ENCODE measurements around the gene VASN. TPM values are rescaled to one million over a fixed set of nuclear protein-coding genes. Genes with fewer than 3 reads are reported as not detected.

VASN gene
- total RNA-seq, 4 donors from 2014 or later: 7.1 to 31.3 (median 21.7) TPM

GRCh38 chr16:4344983-4345835 is 26.4 kb upstream of the VASN start:
- TF ChIP-seq POLR2AphosphoS5 (IDR thresholded peaks at IDR 0.05) (no peak), EP300 (IDR thresholded peaks at IDR 0.05) (no peak), POLR2A (IDR thresholded peaks at IDR 0.05; ENCODE audit: low read depth) (no peak), CTCF (IDR thresholded peaks at IDR 0.05) (no peak)
- Histone ChIP-seq H3K9me3 (no peaks in the 10 kb centered on the region), H3K4me1 (peaks cover 24 to 82% (median 48%) of the 10 kb centered on the region in 4 donors), H3K36me3 (peaks cover 0 to 25% (median 19%) of the 10 kb centered on the region in 4 donors), H3K4me3 (no peak overlapping the region), H3K27me3 (no peaks in the 10 kb centered on the region), H3K27ac (replicated peaks in 1 of 4) (peak overlapping the region in 3 of 4 donors; percentile 2 to 55 (median 53))
- WGBS: 75% methylated on average over 25 of the region's 26 CpGs
- no peak for DNase-seq (ENCODE audit: extremely low spot score)
- intact Hi-C loops (cut with DNase I): no loop called here

DNA sequence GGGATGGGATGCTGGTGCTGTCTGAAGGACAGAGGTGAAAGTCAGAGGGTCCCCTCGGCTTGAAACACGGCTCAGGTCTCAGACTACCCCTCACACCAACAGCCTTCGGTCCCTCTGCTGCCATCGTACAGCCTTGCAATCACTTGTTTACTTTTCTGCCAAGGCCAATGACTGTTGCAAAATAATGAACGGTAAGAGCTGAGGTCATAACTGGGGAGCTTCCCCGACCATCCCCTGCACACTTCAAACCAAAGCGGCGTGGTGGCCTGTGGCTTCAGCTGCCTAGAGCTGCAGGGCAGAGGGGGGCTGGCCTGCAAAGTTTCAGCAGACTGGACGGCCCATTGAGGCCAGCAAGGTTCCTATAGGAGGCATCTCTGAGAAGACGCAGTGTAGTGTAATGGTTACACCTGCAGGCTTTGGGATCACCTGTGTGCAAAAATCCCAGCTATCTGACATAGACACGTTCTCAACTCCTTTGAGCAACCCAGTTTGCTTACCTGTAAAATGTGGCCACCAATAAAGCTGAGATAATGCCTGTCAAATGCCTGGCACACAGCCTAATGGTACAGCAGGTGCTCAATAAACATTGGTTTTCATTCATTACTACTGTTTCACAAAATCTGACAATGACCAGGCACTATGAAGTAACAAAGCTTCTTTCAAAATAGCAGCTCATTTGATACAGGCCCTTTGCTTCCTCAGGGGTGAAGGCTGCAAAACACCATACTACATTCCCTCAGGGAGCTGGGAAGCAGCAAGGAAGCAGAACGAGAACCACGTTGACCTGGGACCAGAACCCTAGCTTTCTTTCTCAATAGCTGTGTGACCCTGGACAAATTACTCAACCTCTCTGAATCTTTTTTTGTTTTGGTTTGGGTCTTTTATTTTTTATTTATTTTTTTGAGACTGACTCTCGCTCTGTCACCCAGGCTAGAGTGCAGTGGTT is 25.5 kb upstream of the VASN start:
- Histone ChIP-seq H3K36me3 (peaks cover 0 to 16% (median 11%) of the 10 kb centered on the region in 4 donors), H3K27me3 (no peaks in the 10 kb centered on the region), H3K27ac (replicated peaks in 1 of 4) (peak overlapping the region in 2 of 4 donors; percentile 53 to 55), H3K4me1 (peaks cover 27 to 78% (median 47%) of the 10 kb centered on the region in 4 donors), H3K9me3 (no peaks in the 10 kb centered on the region), H3K4me3 (no peak overlapping the region)
- WGBS: 71% methylated on average over 10 of the region's 14 CpGs
- DNase-seq (ENCODE audit: extremely low spot score): no peak
- intact Hi-C loops (cut with DNase I): no loop called here
- no peak for TF ChIP-seq POLR2A (IDR thresholded peaks at IDR 0.05; ENCODE audit: low read depth)

DNA sequence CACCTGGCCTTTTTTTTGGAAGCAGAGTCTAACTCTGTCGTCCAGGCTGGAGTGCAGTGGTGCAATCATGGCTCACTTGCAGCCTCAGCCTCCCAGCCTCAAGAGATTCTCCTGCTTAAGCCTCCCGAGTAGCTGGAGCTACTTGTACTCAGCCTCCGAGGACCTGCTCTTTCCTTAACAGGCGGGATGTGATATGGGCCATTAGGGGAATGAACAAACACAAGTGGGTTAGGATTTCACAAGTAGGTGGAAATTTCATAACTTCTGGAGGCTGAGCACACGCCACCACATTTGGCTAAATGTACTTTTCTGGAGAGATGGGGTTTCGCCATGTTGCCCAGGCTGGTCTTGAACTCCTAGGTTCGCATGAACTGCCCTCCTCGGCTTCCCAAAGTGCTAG is 24.6 kb upstream of the VASN start:
- no peaks in the 10 kb centered on the region for H3K27me3 ChIP-seq
- WGBS: 71% methylated on average over 8 of the region's 8 CpGs
- intact Hi-C loops (cut with DNase I): no loop called here
- H3K36me3 ChIP-seq: peaks cover 0 to 13% (median 8%) of the 10 kb centered on the region in 4 donors
- peaks cover 35 to 77% (median 50%) of the 10 kb centered on the region in 4 donors for H3K4me1 ChIP-seq
- H3K27ac ChIP-seq (replicated peaks in 1 of 4): peak overlapping the region in 2 of 4 donors; percentile 2 to 27
- H3K9me3 ChIP-seq: no peaks in the 10 kb centered on the region
- TF ChIP-seq CTCF (IDR thresholded peaks at IDR 0.05) (no peak), POLR2AphosphoS5 (IDR thresholded peaks at IDR 0.05) (no peak), POLR2A (IDR thresholded peaks at IDR 0.05; ENCODE audit: low read depth) (no peak), EP300 (IDR thresholded peaks at IDR 0.05) (no peak)
- H3K4me3 ChIP-seq: no peak overlapping the region
- DNase-seq (ENCODE audit: extremely low spot score): no peak

GRCh38 chr16:4347765-4348509 is 23.7 kb upstream of the VASN start:
- 87% methylated on average over 14 of the region's 17 CpGs for WGBS
- TF ChIP-seq EP300 (IDR thresholded peaks at IDR 0.05) (no peak), POLR2A (IDR thresholded peaks at IDR 0.05; ENCODE audit: low read depth) (no peak), CTCF (IDR thresholded peaks at IDR 0.05) (no peak), POLR2AphosphoS5 (IDR thresholded peaks at IDR 0.05) (no peak)
- H3K27ac ChIP-seq (replicated peaks in 1 of 4): peak overlapping the region in 2 of 4 donors; percentile 2 to 34
- intact Hi-C loops (cut with DNase I): no loop called here
- H3K36me3 ChIP-seq: peaks cover 0 to 8% (median 5%) of the 10 kb centered on the region in 4 donors
- peaks cover 28 to 77% (median 47%) of the 10 kb centered on the region in 4 donors for H3K4me1 ChIP-seq
- no peak for DNase-seq (ENCODE audit: extremely low spot score)
- no peaks in the 10 kb centered on the region for H3K27me3 ChIP-seq
- no peak overlapping the region for H3K4me3 ChIP-seq
- H3K9me3 ChIP-seq: no peaks in the 10 kb centered on the region
